GM12878 (cell line): Measurements from ENCODE around the gene LRRC26. TPM values are rescaled to one million over a fixed set of nuclear protein-coding genes. Genes with fewer than 3 reads are reported as not detected.
A peak's percentile ranks its signal among the peaks of the same experiment; 100 is the strongest.

Experiments used
- BACH1 ChIP-seq: fragments of 450-650 bp; IDR thresholded peaks from 2 replicates; pipeline ENCODE4 v1.6.1; 2017; ENCODE audit warnings: mild to moderate bottlenecking, borderline replicate concordance
- CBFB ChIP-seq: IDR thresholded peaks from 2 replicates; pipeline ENCODE4 v1.6.1; 2016; ENCODE audit warnings: antibody characterized with exemption, low read depth
- CEBPB ChIP-seq, 2 experiments: fragments of 150-350 bp in 1 of 2; IDR thresholded peaks; 2 replicates each; pipeline ENCODE4 v1.6.1; 2012 to 2014; ENCODE audit warnings: low read depth in 2 of 2, low read length in 2 of 2, borderline replicate concordance in 1 of 2, inconsistent platforms in 1 of 2
- GATAD2B ChIP-seq: fragments of 450-650 bp; conservative IDR thresholded peaks from 2 replicates; pipeline ENCODE4 v1.6.1; 2017; ENCODE audit warnings: low read depth, mild to moderate bottlenecking, moderate library complexity
- HDAC2 ChIP-seq: fragments of 200-600 bp; sonication (generic); IDR thresholded peaks from 2 replicates; pipeline ENCODE4 v1.6.1; 2017
- IKZF1 ChIP-seq: fragments of 450-650 bp; conservative IDR thresholded peaks from 2 replicates; pipeline ENCODE4 v1.6.1; 2017; ENCODE audit warnings: antibody characterized with exemption, mild to moderate bottlenecking
- JUNB ChIP-seq: IDR thresholded peaks from 2 replicates; pipeline ENCODE4 v1.6.1; 2016; ENCODE audit warnings: antibody characterized with exemption, mild to moderate bottlenecking
- MEF2B ChIP-seq: fragments of 450-650 bp; IDR thresholded peaks from 2 replicates; pipeline ENCODE4 v1.6.1; 2018; ENCODE audit warnings: mild to moderate bottlenecking, moderate library complexity; ENCODE audit not compliant: partially characterized antibody, poor library complexity, severe bottlenecking
- NFXL1 ChIP-seq: fragments of 450-650 bp; IDR thresholded peaks from 2 replicates; pipeline ENCODE4 v1.6.1; 2017; ENCODE audit warnings: antibody characterized with exemption, mild to moderate bottlenecking, borderline replicate concordance
- NFYB ChIP-seq: IDR thresholded peaks from 2 replicates; pipeline ENCODE4 v1.6.1; 2011; ENCODE audit warnings: low read depth, mild to moderate bottlenecking, low read length, improper control_type of control experiment, moderate library complexity; ENCODE audit not compliant: insufficient read depth
- NR2C1 ChIP-seq: fragments of 450-650 bp; IDR thresholded peaks from 2 replicates; pipeline ENCODE4 v1.6.1; 2017; ENCODE audit warnings: antibody characterized with exemption, mild to moderate bottlenecking, moderate library complexity
- POU2F2 ChIP-seq: IDR thresholded peaks from 3 replicates; pipeline ENCODE4 v1.6.1; 2011; ENCODE audit warnings: low read depth, mild to moderate bottlenecking, low read length, borderline replicate concordance
- RELA ChIP-seq: fragments of 450-650 bp; IDR thresholded peaks from 2 replicates; pipeline ENCODE4 v1.8.0; 2014; ENCODE audit warnings: borderline replicate concordance; ENCODE audit not compliant: partially characterized antibody
- polyA plus RNA-seq, 11 experiments: library from polyadenylated mRNA; depleted of rRNA in 4 of 11; unstranded in 6 of 11; stranded (reverse) in 5 of 11; fragments of >200 nt; fragmentation: Nextera tagmentation in 4 of 11; fragmentation: Illumina TruSeq in 1 of 11; extraction: Ambion mirVana in 4 of 11; extraction: Trizol in 1 of 11; gene quantifications; 1 replicate in 1 of 11; 2 replicates in 10 of 11; pipeline versions ENCODE4 v1.2.1 to v1.2.3, GENCODE V29; 2011 to 2016; ENCODE audit warnings: inconsistent platforms in 2 of 11, missing spikeins in 2 of 11, low read depth in 1 of 11
- total RNA-seq, 4 experiments: library from RNA; depleted of rRNA in 3 of 4; stranded (reverse); fragments of >200 nt in 3 of 4; fragmentation: Illumina TruSeq in 1 of 4; extraction: Trizol in 1 of 4; gene quantifications; 2 replicates each; pipeline versions ENCODE4 v1.2.1 to v1.2.3, GENCODE V29; 2013 to 2021
- TF ChIP-seq, protein P1 (sequence below): IDR thresholded peaks from 2 replicates; pipeline ENCODE4 v1.6.1; 2012; ENCODE audit warnings: improper control_type of control experiment, low read depth, low read length; ENCODE audit not compliant: insufficient replicate concordance
- TF ChIP-seq, protein P2 (sequence below): fragments of 450-650 bp; IDR thresholded peaks from 2 replicates; pipeline ENCODE4 v1.6.1; 2017; ENCODE audit warnings: low read depth, mild to moderate bottlenecking, moderate library complexity
- TF ChIP-seq, protein P3 (sequence below): fragments of 450-650 bp; formaldehyde crosslinking; IDR thresholded peaks from 2 replicates; pipeline ENCODE4 v1.5.0; 2022; ENCODE audit warnings: mild to moderate bottlenecking, missing genetic modification characterization
- TF ChIP-seq, protein P4 (sequence below): IDR thresholded peaks from 2 replicates; pipeline ENCODE4 v1.6.1; 2011; ENCODE audit warnings: borderline replicate concordance, low read depth, mild to moderate bottlenecking, moderate library complexity, mixed read lengths, low read length; ENCODE audit not compliant: insufficient read depth; ENCODE audit errors: extremely low read length

Gene LRRC26
- total and polyA plus RNA-seq, 10 of the 15 experiments (the other 5 are each of a cell fraction or from before 2014, with no cell fraction given), result 0.29 to 0.91 (median 0.64) TPM; not detected in 5

DNA sequence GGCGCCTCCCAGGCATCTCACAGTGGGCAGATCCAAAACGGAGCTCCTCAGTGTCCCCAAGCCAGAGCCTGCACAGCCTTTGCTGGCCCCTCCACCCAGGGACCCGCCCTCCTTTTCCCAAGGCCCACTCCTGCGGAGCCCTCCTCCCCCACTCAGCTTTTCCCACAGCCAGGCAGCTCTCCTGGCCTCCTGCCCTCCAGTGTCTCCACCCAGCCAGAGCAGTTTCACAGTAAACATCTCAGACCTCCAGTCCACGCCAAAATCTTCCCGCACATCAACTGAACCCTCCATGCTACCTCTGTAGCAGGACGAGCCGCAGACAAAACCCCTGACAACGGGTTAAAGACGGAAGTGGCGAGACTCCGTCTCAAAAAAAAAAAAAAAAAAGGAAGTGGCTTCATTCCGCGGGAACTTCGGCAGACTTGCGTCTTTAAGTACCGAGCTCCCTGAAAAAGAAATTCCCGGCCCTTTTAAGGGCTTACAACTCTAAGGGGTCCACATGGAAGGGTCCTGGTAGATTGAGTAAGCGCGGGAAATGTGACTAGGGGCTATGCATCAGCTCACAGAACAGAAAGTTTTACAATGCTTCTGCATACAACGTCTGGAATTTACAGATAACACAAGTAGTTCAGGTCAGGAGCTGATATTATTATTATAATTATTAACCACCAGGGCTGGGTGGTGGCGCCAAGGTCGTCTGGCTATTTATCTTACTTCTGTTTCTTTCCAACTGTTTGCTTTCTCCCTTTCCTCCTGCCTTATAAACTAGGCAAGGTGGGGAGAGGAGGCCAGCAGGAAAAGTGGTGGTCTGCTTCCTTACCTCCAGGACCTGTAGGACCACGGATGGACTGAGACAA is 42.3 kb downstream of the LRRC26 start (continued):
- TF ChIP-seq, protein P1, sequence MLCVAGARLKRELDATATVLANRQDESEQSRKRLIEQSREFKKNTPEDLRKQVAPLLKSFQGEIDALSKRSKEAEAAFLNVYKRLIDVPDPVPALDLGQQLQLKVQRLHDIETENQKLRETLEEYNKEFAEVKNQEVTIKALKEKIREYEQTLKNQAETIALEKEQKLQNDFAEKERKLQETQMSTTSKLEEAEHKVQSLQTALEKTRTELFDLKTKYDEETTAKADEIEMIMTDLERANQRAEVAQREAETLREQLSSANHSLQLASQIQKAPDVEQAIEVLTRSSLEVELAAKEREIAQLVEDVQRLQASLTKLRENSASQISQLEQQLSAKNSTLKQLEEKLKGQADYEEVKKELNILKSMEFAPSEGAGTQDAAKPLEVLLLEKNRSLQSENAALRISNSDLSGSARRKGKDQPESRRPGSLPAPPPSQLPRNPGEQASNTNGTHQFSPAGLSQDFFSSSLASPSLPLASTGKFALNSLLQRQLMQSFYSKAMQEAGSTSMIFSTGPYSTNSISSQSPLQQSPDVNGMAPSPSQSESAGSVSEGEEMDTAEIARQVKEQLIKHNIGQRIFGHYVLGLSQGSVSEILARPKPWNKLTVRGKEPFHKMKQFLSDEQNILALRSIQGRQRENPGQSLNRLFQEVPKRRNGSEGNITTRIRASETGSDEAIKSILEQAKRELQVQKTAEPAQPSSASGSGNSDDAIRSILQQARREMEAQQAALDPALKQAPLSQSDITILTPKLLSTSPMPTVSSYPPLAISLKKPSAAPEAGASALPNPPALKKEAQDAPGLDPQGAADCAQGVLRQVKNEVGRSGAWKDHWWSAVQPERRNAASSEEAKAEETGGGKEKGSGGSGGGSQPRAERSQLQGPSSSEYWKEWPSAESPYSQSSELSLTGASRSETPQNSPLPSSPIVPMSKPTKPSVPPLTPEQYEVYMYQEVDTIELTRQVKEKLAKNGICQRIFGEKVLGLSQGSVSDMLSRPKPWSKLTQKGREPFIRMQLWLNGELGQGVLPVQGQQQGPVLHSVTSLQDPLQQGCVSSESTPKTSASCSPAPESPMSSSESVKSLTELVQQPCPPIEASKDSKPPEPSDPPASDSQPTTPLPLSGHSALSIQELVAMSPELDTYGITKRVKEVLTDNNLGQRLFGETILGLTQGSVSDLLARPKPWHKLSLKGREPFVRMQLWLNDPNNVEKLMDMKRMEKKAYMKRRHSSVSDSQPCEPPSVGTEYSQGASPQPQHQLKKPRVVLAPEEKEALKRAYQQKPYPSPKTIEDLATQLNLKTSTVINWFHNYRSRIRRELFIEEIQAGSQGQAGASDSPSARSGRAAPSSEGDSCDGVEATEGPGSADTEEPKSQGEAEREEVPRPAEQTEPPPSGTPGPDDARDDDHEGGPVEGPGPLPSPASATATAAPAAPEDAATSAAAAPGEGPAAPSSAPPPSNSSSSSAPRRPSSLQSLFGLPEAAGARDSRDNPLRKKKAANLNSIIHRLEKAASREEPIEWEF, result no peak
- TF ChIP-seq NFXL1, result no peak
- TF ChIP-seq HDAC2, result no peak
- no peak for TF ChIP-seq BACH1
- TF ChIP-seq, protein P2, sequence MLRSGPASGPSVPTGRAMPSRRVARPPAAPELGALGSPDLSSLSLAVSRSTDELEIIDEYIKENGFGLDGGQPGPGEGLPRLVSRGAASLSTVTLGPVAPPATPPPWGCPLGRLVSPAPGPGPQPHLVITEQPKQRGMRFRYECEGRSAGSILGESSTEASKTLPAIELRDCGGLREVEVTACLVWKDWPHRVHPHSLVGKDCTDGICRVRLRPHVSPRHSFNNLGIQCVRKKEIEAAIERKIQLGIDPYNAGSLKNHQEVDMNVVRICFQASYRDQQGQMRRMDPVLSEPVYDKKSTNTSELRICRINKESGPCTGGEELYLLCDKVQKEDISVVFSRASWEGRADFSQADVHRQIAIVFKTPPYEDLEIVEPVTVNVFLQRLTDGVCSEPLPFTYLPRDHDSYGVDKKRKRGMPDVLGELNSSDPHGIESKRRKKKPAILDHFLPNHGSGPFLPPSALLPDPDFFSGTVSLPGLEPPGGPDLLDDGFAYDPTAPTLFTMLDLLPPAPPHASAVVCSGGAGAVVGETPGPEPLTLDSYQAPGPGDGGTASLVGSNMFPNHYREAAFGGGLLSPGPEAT, result peak; percentile 66; the same call in 1 of the 2 replicates
- peak; percentile 50 for TF ChIP-seq IKZF1
- TF ChIP-seq CBFB, result peak; percentile 59; the same call in 1 of the 2 replicates
- TF ChIP-seq, protein P3, sequence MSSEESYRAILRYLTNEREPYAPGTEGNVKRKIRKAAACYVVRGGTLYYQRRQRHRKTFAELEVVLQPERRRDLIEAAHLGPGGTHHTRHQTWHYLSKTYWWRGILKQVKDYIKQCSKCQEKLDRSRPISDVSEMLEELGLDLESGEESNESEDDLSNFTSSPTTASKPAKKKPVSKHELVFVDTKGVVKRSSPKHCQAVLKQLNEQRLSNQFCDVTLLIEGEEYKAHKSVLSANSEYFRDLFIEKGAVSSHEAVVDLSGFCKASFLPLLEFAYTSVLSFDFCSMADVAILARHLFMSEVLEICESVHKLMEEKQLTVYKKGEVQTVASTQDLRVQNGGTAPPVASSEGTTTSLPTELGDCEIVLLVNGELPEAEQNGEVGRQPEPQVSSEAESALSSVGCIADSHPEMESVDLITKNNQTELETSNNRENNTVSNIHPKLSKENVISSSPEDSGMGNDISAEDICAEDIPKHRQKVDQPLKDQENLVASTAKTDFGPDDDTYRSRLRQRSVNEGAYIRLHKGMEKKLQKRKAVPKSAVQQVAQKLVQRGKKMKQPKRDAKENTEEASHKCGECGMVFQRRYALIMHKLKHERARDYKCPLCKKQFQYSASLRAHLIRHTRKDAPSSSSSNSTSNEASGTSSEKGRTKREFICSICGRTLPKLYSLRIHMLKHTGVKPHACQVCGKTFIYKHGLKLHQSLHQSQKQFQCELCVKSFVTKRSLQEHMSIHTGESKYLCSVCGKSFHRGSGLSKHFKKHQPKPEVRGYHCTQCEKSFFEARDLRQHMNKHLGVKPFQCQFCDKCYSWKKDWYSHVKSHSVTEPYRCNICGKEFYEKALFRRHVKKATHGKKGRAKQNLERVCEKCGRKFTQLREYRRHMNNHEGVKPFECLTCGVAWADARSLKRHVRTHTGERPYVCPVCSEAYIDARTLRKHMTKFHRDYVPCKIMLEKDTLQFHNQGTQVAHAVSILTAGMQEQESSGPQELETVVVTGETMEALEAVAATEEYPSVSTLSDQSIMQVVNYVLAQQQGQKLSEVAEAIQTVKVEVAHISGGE (CRISPR knock-in tag), result peak; percentile 51; the same call in 1 of the 2 replicates
- TF ChIP-seq NFYB, result no peak
- TF ChIP-seq CEBPB (IDR thresholded peaks at IDR 0.05; ENCODE audit: borderline replicate concordance in 1 of 2, low read depth in 2 of 2, low read length in 2 of 2), result no peak
- TF ChIP-seq, protein P4, sequence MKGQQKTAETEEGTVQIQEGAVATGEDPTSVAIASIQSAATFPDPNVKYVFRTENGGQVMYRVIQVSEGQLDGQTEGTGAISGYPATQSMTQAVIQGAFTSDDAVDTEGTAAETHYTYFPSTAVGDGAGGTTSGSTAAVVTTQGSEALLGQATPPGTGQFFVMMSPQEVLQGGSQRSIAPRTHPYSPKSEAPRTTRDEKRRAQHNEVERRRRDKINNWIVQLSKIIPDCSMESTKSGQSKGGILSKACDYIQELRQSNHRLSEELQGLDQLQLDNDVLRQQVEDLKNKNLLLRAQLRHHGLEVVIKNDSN, result no peak
- TF ChIP-seq GATAD2B, result peak; percentile 32; the same call in 1 of the 2 replicates
- TF ChIP-seq NR2C1, result no peak
- TF ChIP-seq POU2F2, result no peak
- no peak for TF ChIP-seq JUNB
- TF ChIP-seq RELA, result peak; percentile 23
- TF ChIP-seq MEF2B, result no peak
